CD4-positive, alpha-beta T cell treated with Interleukin-15 for 4 hours (primary cell): Measurements from ENCODE around the gene FBRSL1.

Source experiments
- DNase-seq: peaks from one replicate; pipeline ENCODE4 v3.0.0-alpha.2; 2020; ENCODE audit warnings: low spot score

The FBRSL1 gene

GRCh38 chr12:132511516-132512196, 21.7 kb downstream of the FBRSL1 start:
- DNase-seq, result no peak

- DNase-seq, result no peak
Observed at GRCh38 chr12:132512197-132513069, 22.5 kb downstream of the FBRSL1 start.

- no peak for DNase-seq
Observed at GRCh38 chr12:132513070-132513398, 23.1 kb downstream of the FBRSL1 start.

- DNase-seq, result no peak
Observed at GRCh38 chr12:132513458-132514135, 23.6 kb downstream of the FBRSL1 start.

GRCh38 chr12:132514216-132514820, 24.4 kb downstream of the FBRSL1 start:
- no peak for DNase-seq

- DNase-seq, result no peak
Observed at GRCh38 chr12:132514838-132515237, 24.9 kb downstream of the FBRSL1 start.

- DNase-seq, result no peak
Observed at GRCh38 chr12:132516095-132517012, 26.4 kb downstream of the FBRSL1 start.

GRCh38 chr12:132517013-132517739, 27.2 kb downstream of the FBRSL1 start:
- no peak for DNase-seq

GRCh38 chr12:132517740-132518100, 27.8 kb downstream of the FBRSL1 start:
- no peak for DNase-seq

GRCh38 chr12:132518354-132518992, 28.5 kb downstream of the FBRSL1 start:
- DNase-seq, result no peak

- no peak for DNase-seq
Observed at GRCh38 chr12:132520421-132521199, 30.7 kb downstream of the FBRSL1 start.

- no peak for DNase-seq
Observed at GRCh38 chr12:132521200-132521580, 31.2 kb downstream of the FBRSL1 start.

GRCh38 chr12:132521712-132522292, 31.9 kb downstream of the FBRSL1 start:
- no peak for DNase-seq

- DNase-seq, result no peak
Observed at GRCh38 chr12:132522592-132523380, 32.8 kb downstream of the FBRSL1 start.

GRCh38 chr12:132523576-132524331, 33.8 kb downstream of the FBRSL1 start:
- peak; percentile 63 for DNase-seq

GRCh38 chr12:132524405-132524804, 34.5 kb downstream of the FBRSL1 start:
- DNase-seq, result no peak

- no peak for DNase-seq
Observed at GRCh38 chr12:132525011-132525832, 35.3 kb downstream of the FBRSL1 start.
